ENCODE measurements around the gene NCAPH2.
A peak's percentile ranks its signal among the peaks of the same experiment; 100 is the strongest.

NCAPH2 gene

GRCh38 chr22:50522208-50522805, 14.3 kb downstream of the NCAPH2 start:
- DNase-seq (ENCODE audit: low spot score) = no peak
- no peak for TF ChIP-seq CTCF (IDR thresholded peaks at IDR 0.05; ENCODE audit: extremely low read depth, missing control alignments)

GRCh38 chr22:50522806-50523438, 14.9 kb downstream of the NCAPH2 start:
- no peak for TF ChIP-seq CTCF (IDR thresholded peaks at IDR 0.05; ENCODE audit: extremely low read depth, missing control alignments)
- no peak for DNase-seq (ENCODE audit: low spot score)

- DNase-seq (ENCODE audit: low spot score) = no peak
- no peak for TF ChIP-seq CTCF (IDR thresholded peaks at IDR 0.05; ENCODE audit: extremely low read depth, missing control alignments)
Observed at GRCh38 chr22:50523458-50523805, 15.4 kb downstream of the NCAPH2 start.

- TF ChIP-seq CTCF (IDR thresholded peaks at IDR 0.05; ENCODE audit: extremely low read depth, missing control alignments) = no peak
- DNase-seq (ENCODE audit: low spot score) = no peak
Observed at GRCh38 chr22:50523806-50524675, 16.0 kb downstream of the NCAPH2 start.

- TF ChIP-seq CTCF (IDR thresholded peaks at IDR 0.05; ENCODE audit: extremely low read depth, missing control alignments) = no peak
- no peak for DNase-seq (ENCODE audit: low spot score)
Observed at GRCh38 chr22:50524676-50525103, 16.7 kb downstream of the NCAPH2 start.

- DNase-seq (ENCODE audit: low spot score) = peak; percentile 99
- peak; percentile 40 for TF ChIP-seq CTCF (IDR thresholded peaks at IDR 0.05; ENCODE audit: extremely low read depth, missing control alignments)
Observed at GRCh38 chr22:50525104-50525857, 17.3 kb downstream of the NCAPH2 start, which contains the start of gene SCO2. Gene SCO2, minus strand, starts transcription at chr22:50525598. Its CDS starts 1,187 bp downstream, at chr22:50524411.

Measured in GM20000 (cell line).